GM18858 (cell line): Measurements from ENCODE around the gene DIP2B.
"Not testable (repeated sequence)": the region's sequence is repeated elsewhere in the genome, so short reads cannot be mapped to it uniquely, and the experiment has no call there.

Experiments
- ATAC-seq: cut with Tn5 transposase; IDR thresholded peaks from one replicate; pipeline ENCODE4 v1.9.1; 2021; ENCODE audit not compliant: unreplicated experiment

DIP2B gene

DNA sequence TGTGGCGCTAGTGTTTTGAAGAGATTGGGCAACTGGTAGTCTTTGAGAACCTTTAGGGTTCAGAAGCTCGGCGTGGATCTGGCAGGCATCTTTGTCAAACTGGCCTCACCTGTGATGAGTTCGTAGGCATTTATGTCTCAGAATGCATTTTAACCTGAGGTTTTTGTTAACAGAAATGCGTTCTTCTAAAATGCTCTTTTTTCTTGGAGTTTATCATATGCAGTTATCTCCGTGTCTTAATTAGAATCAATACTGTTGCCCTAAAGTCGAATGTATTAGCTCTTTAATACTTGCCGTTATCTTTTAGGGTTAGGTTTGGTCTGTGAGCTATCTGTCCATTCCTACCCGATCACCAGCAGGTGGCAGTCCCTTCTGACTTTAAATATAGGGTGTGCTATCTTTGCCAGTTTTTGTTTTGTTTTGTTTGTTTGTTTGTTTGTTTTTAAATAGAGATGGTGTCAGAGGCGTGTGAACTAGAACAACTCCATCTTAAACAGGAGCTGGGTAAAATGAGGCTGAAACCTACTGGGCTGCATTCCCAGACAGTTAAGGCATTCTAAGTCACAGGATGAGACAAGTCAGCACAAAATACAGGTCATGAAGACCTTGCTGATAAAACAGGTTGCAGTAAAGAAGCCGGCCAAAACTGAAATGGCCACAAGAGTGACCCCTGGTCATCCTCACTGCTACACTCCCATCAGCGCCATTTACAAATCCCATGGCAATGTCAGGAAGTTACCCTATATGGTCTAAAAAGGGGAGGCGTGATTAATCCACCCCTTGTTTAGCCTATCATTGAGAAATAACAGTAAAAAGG lies 260.5 kb downstream of the DIP2B start:
- ATAC-seq: peak; percentile 44

DNA sequence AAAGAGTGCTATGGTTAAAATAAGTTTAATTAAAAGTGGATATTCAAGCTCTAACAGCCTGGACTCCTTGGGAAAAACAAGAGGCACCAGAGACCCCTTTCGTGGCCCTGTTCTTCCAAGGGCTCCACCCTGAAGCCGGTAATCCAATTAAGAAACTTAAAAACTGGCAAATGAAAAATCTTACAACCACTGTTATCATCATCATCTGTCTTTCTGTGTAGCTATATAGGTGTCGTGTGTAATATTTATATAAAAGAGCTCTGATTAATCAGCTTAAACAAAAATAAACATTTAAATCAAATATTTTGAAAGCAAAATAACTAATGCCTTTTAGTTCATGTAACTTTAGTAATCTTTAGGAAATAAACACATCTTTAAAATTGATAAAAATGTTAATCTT lies 263.6 kb downstream of the DIP2B start:
- ATAC-seq: no peak

DNA sequence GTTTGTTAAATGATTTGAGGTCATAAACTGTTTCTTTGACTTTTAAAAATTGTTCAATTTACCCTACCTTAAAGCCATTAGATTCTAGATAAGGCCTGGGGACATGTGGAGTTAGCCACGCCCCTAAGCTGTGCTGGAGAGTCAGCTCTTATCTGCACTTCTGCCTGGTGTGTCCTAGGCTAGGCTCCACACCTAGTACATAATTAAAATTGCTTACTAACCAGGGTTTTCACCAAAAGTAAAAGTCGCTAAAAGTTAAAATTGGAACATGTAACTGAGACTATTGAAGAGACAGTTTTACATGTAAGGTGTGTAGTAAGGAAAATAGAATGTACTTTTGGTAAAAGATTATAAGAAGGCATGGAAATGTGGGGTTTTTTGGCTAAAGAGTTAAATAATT lies 264.0 kb downstream of the DIP2B start:
- ATAC-seq: not testable (repeated sequence)

DNA sequence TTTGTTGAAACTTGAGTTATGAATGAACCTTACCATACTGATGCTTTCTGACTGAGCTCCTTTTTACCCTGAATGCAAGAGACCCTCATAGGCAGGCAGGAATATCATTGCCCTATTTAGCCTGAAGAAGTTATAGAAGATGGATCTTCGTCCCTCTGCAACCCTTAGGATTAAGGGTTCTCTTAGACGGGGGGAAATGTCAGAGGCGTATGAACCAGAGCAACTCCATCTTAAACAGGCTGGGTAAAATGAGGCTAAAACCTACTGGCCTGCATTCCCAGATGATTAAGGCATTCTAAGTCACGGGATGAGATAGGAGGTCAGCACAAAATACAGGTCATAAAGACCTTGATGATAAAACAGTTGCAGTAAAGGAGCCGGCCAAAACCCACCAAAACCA lies 266.6 kb downstream of the DIP2B start:
- ATAC-seq: no peak

DNA sequence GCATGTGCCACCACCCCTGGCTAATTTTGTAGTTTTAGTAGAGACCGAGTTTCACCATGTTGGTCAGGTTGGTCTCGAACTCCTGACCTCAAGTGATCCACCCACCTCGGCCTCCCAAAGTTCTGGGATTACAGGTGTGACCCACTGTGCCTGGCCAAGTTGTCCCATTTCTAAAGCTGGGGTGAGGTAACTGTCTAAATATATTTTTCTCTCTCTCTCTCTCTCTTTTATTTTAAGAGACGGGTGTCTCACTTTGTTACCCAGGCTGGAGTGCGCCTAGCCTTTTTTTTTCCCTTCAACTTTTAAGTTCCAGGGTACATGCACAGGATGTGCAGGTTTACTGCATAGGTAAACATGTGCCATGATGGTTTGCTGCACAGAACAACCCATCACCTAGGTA lies 267.7 kb downstream of the DIP2B start:
- no peak for ATAC-seq

DNA sequence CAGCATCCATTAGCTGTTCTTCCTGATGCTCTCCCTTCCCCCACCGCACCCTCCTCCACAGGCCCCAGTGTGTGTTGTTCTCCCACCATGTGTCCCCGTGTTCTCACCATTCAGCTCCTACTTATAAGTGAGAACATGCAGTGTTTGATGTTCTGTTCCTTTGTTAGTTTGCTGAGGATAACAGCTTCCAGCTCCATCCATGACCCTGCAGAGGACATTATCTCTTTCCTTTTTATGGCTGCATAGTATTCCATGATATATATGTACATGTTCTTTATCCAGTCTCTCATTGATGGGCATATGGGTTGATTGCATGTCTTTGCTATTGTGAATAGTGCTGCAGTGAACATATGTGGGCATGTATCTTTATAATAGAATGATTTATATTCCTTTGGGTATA lies 268.1 kb downstream of the DIP2B start:
- no peak for ATAC-seq

DNA sequence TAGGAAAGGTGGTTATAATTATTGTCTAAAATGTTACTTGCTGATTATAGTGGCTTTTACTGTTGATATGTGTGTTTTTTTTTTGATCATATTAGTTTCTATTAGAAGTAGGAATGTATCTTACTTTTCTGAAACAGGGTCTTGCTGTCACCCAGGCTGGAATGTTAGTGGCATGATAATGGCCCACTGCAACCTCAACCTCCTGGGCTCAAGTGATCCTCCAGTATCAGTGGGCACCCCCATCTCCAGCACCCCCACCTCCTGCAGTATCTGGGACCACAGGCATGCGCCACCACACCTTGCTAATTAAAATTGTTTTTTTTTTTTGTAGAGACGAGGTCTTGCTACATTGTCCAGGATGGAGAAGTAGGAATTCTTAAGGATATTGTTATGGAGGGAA lies 270.5 kb downstream of the DIP2B start:
- ATAC-seq: no peak

DNA sequence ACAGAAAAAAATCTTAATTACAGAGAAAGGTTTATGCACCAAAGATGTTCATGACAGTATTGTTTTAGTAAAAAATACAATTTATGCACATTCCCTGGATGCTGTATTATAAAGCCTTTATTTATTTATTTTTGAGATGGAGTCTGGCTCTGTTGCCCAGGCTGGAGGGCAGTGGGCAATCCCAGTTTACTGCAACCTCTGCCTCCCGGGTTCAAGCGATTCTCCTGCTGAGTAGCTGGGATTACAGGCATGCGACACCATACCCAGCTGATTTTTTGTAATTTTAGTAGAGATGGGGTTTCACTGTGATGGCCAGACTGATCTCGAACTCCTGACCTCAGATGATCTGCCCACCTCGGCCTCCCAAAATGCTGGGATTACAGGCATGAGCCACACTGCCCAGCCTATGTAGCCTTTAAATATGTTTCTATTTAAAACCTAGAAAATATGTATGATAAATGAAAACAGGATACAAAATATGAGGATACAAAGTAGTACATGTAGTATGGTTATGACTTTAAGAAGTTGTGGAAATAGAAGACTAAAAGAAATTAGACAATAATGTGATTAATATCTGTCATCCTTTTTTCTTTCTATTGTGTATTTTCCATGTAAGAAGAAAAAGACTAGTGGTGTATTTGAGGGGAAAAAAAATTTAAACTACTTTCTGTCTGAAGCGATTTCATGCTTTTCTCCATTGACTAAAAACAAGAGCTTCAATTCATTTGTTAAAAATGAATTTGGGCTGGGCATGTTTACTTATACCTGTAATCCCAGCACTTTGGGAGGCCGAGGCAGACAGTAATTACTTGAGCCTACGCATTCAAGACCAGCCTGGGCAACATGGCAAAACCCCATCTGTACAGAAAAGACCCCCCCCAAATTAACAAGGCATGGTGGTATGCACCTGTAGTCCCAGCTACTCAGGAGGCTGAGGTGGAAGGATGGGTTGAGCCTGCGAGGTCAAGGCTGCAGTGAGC lies 272.3 kb downstream of the DIP2B start:
- ATAC-seq: no peak

DNA sequence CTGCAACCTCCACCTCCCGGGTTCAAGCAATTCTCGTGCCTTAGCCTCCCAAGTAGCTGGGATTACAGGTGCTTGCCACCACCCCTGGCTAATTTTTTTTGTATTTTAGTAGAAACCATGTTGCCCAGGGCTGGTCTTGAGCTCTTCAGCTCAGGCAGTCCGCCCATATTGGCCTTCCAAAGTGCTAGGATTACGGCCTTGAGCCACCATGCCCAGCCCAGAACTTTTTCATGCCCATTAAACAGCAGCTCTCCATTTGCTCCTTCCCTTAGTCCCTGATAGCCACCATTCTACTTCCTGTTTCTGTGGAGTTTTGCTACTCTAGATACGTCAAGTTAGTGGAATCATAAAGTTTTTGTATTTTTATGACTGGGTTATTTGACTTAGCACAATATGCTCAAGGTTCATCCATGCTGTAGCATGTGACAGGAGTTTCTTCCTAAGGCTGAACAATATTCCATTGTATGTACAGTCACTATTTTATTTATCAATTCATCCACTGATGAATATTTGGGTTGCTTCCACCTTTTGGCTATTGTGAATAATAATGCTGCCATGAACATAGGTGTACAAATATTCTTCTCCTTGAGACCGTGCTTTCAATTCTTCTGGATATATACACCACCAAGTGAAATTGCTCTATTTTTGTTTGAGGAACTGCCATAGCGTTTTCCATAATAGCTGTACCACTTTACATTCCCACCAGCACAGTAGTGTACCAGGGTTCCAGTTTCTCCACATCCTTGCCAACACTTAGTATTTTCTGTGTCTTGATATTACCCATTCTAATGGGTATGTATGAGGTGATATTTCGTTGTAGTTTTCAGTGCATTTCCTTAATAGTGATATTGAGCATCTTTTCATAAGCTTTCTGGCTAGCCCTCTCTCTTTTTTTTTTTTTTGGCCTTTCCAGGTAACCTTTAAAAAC lies 274.1 kb downstream of the DIP2B start:
- no peak for ATAC-seq

DNA sequence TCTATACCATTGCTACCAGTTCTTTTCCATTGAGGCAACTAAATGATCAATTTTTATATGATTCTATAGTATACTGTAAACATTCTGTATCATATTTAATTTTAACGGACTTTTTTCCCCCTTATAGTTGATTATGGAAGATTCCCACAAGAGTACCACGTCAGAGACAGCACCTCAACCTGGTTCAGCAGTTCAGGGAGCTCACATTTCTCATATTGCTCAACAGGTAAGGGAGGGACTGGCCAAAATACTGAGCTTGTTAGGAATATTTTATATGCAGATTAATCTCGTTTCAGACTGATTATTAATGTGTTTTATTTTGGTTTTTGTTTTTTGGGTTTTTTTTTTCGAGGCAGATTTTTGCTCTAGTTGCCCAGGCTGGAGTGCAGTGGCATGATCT lies 275.2 kb downstream of the DIP2B start:
- no peak for ATAC-seq

DNA sequence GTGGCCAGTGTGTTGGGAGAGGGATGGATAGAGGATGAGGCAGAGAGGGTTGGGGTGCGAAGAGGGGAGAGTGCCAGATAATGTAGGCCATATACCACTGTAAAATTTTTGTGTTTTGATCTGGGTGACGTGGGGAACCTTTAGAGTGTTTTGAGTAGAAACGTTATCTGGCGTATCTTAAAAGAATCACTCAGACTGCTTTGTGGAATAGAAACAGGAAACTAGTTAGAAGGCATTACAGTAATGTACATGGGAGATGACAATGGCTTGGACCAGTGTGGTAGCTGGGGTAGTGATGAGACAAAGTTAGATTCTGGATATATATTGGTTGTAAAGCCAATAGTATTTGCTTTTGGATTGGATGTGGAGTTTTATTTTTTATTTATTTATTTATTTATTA lies 279.7 kb downstream of the DIP2B start:
- no peak for ATAC-seq

DNA sequence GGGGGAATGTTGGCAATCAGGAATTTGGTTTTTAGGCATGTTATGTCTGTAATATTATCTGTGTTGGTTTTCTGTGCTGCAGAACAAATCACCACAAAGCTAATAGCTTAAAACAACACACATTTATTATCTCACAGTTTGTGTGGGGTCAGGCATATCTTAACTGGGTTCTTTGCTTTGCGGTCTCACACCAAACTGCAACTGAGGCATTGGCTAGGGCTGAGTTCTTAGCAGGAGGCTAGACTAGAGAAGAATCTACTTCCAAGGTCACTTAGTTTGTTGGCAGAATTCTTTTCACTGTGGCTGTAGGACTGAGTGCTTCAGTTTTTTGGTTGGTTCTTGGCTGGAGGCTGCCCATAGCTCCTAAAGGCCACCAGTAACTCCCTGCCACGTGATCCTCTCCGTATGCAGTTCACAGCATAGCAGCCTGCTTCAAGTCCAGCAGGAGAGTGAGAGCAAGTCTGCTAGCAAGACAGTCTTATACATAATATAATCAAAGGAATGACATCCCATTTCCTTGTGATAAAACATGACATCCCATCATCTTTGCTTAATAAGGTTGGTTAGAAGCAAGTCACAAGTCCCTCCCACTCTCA lies 280.7 kb downstream of the DIP2B start:
- ATAC-seq: no peak

DNA sequence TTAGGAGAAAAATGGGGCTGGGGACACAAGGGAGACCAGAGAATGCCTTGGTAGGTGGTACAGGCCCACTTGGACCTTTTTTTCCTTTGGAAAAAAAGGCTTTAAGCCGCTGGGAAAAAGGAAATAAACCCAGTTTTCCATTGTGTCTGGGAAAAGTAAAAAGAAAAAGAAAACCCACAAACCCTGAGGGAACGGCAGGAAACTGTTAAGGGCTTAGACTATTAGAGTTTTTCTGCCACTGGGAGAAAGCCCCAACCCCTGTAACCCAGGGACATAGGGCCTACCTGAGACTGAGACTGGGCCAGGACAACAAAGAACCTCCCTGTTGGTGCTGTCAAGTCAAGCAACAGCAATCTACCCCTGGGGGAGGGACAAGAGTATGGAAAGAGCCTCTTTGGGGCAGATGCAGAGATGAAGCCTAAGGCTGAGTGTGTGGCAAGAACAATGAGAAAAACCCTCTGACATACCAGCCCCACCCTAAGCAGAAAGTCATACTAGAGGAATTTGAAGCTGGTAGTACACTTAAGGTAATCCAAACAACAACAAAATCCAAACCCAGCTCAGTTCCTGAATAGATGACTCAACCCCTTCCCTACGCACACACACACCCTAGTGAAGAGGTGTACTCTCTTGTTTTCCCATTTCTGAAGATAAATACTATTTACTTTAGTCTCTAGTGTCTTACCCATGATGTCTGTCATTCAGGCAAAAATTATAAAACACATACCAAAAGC lies 281.9 kb downstream of the DIP2B start:
- no peak for ATAC-seq

DNA sequence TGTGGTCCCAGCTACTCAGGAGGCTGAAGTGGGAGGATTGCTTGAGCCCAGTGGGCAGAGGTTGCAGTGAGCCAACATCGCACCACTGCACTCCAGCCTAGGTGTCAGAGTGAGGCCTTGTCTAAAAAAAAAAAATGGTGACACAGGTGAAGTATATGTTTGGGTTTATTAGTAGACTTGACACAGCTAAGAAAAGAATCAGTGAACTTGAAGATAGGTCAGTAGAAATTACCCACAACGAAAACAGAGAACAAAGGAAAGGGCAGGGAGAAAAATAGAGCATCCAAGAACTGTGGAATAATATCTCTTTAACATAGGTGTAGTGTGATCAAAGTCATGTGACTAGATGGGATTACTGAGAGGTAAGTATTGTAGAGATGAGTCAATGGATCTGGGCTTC lies 282.8 kb downstream of the DIP2B start:
- no peak for ATAC-seq

DNA sequence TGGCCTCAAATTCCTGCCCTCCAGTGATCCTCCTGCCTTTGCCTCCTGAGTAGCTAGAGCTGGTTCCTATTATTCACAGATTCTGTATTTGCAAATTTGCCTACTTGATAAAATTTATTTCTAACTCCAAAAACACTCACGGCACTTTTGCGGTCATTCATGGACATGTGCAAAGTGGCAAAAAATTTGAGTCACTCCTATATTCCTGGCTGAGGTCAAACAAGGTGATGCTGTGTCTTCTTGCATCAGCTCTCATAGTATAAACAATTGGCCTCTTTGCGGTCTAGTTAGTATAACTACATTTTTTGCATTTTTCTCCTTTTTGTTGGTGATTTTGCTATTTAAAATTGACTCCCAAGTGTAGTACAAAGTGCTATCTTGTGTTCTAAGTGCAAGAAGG lies 283.8 kb downstream of the DIP2B start:
- no peak for ATAC-seq

DNA sequence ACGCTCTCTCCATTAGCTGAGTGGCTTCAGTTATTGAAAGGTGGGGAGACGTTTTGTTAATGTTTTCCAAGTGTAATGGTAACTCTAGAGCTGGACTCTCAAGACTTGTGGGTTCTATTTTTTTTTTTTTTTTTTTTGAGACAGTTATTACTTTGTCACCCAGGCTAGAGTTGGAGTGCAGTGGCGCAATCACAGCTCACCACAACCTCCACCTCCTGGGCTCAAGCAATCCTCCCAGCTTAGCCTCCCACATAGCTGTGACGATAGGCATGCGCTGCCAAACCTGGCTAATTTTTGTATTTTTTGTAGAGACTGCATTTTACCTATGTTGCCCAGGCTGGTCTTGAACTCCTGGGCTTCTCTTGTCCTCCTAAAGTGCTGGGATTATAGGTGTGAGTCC lies 285.3 kb downstream of the DIP2B start:
- no peak for ATAC-seq
